ENCODE measurements around the gene ADCY10. TPM values are rescaled to one million over a fixed set of nuclear protein-coding genes. Genes with fewer than 3 reads are reported as not detected.

ADCY10 gene
- total RNA-seq, 1 experiment from 2014 or later: 0.20 TPM

DNA sequence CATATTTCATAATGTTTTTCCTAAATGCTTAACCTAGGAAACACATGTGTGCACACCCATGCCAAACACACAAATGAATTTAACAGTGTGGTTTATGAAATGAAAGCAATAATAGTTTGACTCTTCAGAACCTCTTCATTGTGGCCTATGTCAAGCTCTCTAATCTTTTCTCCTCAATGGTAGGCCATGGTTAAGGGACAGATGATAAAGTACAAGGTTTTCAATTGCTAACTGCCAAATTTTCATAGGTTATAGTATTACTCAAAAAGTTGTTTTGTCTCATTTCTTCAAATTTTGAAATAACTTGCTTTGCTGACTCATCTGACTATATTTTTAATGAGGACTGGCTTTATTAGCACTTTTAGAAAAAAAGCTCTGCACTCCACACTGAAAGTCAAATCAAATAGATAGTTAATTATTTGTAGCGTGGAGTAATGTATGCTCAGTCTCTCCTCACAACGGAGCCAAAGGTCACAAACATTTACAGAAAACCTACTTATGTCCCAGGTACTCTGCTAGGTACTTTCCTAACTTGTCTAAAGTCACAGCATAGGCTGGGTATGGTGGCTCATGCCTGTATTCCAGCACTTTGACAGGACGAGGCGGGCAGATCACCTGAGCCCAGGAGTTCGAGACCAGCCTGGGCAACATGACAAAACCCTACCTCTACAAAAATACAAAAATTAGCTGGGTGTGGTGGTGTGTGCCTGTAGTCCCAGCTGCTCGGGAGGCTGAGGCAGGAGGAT lies 3.0 kb upstream of the ADCY10 start:
- no peak for DNase-seq
- Histone ChIP-seq H3K4ac (ENCODE audit: low read depth, low read length) (no peak overlapping the region), H2BK15ac (ENCODE audit: low read depth, low read length) (no peak overlapping the region), H4K20me1 (ENCODE audit: control insufficient read depth, insufficient read depth, insufficient read length) (no peaks in the 10 kb centered on the region), H3K23me2 (ENCODE audit: insufficient read length, low read depth, low read length, poor library complexity, severe bottlenecking) (no peaks in the 10 kb centered on the region), H3T11ph (ENCODE audit: low read length) (no peak overlapping the region), H3K79me2 (ENCODE audit: insufficient read depth, low read length) (no peaks in the 10 kb centered on the region), H3K4me1 (ENCODE audit: insufficient read depth, low read length) (peaks cover 2% of the 10 kb centered on the region; the same call in 1 of the 2 replicates), H3K27me3 (ENCODE audit: insufficient read depth, low read length) (no peaks in the 10 kb centered on the region), H4K8ac (replicated peaks; ENCODE audit: insufficient read length, low read depth, low read length) (no peak overlapping the region), H2AK5ac (ENCODE audit: insufficient read length, low read length) (no peak overlapping the region), H3K9ac (ENCODE audit: extremely low read depth, insufficient read length, low read length) (no peak overlapping the region), H2BK120ac (ENCODE audit: low read depth, low read length, poor library complexity, severe bottlenecking) (no peak overlapping the region), H3K79me1 (ENCODE audit: insufficient read depth, low read depth, low read length, poor library complexity, severe bottlenecking) (no peaks in the 10 kb centered on the region), H3K9me3 (ENCODE audit: control insufficient read depth, low read depth, low read length) (no peaks in the 10 kb centered on the region), H3K23ac (ENCODE audit: insufficient read length, low read depth, low read length) (no peak overlapping the region), H4K91ac (ENCODE audit: insufficient read length, low read depth, low read length) (no peak overlapping the region), H2BK20ac (ENCODE audit: low read depth, low read length, poor library complexity, severe bottlenecking) (no peak overlapping the region), H3K27ac (ENCODE audit: insufficient read length, low read depth, low read length) (no peak overlapping the region), H2BK12ac (ENCODE audit: insufficient read length, low read depth, low read length) (no peak overlapping the region), H2BK5ac (ENCODE audit: insufficient read length, low read length) (no peak overlapping the region), H2AFZ (ENCODE audit: low read length) (no peak overlapping the region), H3K4me2 (ENCODE audit: insufficient read depth, insufficient read length, low read length) (no peak overlapping the region), H3K56ac (ENCODE audit: insufficient read length, low read depth, low read length) (no peak overlapping the region), H3K14ac (ENCODE audit: insufficient read depth, low read length) (no peak overlapping the region), H4K5ac (ENCODE audit: insufficient read length, low read depth, low read length) (no peak overlapping the region), H3K18ac (ENCODE audit: insufficient read length, low read depth, low read length) (no peak overlapping the region)
- no peak overlapping the region for H3K4me3 Mint-ChIP-seq
- TF ChIP-seq CTCF (conservative IDR thresholded peaks at IDR 0.05): no peak
- no peaks in the 10 kb centered on the region; a peak in 2 of 7 replicates for H3K36me3 Mint-ChIP-seq (ENCODE audit: insufficient read depth in 1 of 3, low read depth in 3 of 3)
- no peak overlapping the region for H3K27ac Mint-ChIP-seq
- peaks cover 13 to 16% of the 10 kb centered on the region in 2 experiments for H3K4me1 Mint-ChIP-seq
- no peaks in the 10 kb centered on the region for H3K9me3 Mint-ChIP-seq
- no peaks in the 10 kb centered on the region for H3K27me3 Mint-ChIP-seq (ENCODE audit: low read depth)
- no CpG with 5 or more reads among the region's 6 CpGs for WGBS (ENCODE audit: extremely low coverage, insufficient read length, low lambda C conversion rate)

Measured in H9 (cell line).